UCSD-AML1 (cell line): ENCODE results near the gene GRAP.
"Not testable (repeated sequence)": the region's sequence is repeated elsewhere in the genome, so short reads cannot be mapped to it uniquely, and the experiment has no call there.

Experiments used
- DNase-seq: peaks from one replicate; lab custom pipeline; 2025; ENCODE audit not compliant: unreplicated experiment; lab: John Stamatoyannopoulos, UW

Gene GRAP

DNA sequence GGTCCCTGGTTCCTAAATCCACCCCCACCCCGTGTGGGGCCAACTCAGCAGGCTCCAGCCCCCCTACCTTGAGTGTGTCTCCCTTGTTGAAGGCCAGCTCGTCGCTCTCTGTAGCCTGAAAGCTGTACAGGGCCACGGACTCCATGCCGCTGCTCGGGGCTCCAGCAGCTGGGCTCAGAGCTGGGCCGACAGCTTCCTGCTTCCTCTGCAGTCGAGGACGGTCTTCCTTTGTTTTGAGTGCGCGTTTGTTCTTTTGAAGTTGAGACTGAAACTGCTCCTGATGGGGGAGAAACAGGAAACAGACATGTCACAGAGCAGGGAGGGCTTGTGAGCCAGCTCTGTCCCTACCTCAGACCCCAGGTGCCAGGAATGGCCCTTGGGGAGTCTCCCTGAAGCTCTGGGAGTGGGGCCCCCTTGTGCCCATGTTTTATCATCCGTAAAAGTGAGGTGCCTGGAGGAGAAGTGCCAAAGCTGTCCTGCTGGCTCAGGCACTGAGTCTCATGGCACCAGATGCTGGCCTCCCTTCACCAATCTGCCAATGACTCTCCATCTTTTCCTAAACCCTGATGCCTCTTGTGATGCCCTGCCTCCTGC, at the start of gene GRAP:
TSS of gene GRAP (minus strand) at position 176 of the 594 bp plus-strand sequence. CDS start at position 145, 31 bp downstream.
- not testable (repeated sequence) for DNase-seq

GRCh38 chr17:19093684-19094438, 47.1 kb upstream of the GRAP start:
- DNase-seq: not testable (repeated sequence)

GRCh38 chr17:19092737-19093683, 46.3 kb upstream of the GRAP start:
- not testable (repeated sequence) for DNase-seq

GRCh38 chr17:19090058-19090772, 43.5 kb upstream of the GRAP start:
- not testable (repeated sequence) for DNase-seq

DNA sequence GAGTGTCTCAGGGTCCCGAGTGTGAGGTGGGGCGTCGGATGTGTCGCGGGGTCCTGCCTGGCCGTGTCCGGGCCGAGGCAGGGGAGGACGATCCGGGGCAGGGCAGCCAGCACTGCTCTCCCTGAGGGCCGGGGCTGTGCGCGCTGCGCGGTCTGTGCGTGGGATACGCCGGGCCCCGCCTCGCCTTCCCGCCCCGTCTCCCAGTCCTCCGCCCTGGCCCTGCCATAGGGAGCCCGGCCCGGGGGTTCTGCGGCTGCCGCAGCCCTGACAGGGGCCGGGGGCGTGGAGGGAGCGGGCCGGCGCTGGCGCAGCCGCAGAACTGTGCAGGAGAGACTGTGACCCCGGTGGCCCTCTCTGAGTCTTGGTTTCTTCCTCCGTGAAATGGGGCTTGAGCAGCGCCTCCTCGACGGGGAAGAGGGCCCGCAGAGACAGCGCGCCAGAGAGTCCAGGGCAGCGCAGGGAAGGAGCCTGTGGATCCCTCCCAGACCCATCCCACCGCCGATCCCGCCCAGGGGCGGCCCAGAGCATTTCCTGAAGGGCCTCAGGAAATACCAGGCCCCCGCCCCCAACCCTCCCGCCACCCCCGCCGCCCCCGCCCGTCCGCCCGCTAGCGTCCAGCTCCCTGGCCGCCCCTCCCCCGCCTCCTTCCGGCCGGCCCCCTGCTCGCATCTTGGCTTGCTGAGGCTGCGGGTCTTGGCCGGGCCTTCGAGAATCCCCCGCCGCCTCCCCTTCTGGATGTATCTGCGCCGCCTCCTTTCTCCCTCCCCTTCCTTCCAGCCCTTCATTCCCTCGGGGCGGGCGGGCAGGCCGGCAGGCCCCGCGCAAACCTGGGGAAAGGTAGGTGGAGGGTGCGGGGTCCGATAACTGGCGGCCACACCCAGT, 42.3 kb upstream of the GRAP start:
- DNase-seq: not testable (repeated sequence)

DNA sequence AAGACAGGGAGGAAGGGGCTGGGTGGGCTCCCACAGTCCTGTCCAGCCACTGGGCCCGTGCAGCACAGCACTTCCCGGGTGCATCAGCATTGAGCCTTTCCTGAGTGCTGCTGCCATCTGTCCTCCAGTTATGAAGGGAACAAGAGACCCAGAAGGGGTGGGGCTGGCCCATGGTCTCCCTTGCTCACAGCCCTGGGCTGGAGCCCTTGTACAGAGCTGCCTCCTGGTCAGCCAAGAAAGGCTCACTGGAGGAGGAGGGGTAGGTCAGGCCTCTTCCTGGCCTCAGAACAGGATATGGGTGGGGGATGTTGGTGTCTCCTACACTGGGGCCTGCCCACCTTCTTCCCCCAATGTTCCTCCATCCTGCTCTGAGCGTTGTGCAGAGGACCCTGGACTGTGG, 30.6 kb upstream of the GRAP start:
- DNase-seq: not testable (repeated sequence)

- DNase-seq: not testable (repeated sequence)
Observed at GRCh38 chr17:19076398-19077192, 29.8 kb upstream of the GRAP start.

GRCh38 chr17:19070318-19071168, 23.8 kb upstream of the GRAP start:
- not testable (repeated sequence) for DNase-seq

DNA sequence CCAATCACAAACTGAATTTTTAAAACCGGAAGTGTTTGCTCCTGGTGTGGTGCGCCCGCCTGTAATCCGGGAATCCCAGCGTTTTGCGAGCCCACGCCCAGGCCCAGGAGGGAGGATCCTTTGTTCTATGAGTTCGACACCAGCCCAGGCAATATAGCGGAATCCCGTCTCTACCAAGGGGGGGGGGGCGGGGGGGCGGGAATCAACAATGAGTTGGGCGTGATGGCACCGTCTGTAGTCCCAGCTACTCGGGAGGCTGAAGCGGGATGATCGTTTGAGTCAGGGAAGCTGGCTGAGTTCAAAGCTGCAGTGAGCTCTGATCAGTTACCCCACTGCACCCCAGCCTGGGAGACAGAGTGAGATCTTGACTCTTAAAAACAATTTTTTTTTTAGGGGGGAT, 17.6 kb upstream of the GRAP start:
- DNase-seq: not testable (repeated sequence)

- not testable (repeated sequence) for DNase-seq
Observed at GRCh38 chr17:19063326-19063956, 16.7 kb upstream of the GRAP start.

- DNase-seq: not testable (repeated sequence)
Observed at GRCh38 chr17:19062718-19063325, 16.1 kb upstream of the GRAP start.

- DNase-seq: not testable (repeated sequence)
Observed at GRCh38 chr17:19062009-19062717, 15.4 kb upstream of the GRAP start.

GRCh38 chr17:19055447-19055846, 8.7 kb upstream of the GRAP start:
- DNase-seq: not testable (repeated sequence)

DNA sequence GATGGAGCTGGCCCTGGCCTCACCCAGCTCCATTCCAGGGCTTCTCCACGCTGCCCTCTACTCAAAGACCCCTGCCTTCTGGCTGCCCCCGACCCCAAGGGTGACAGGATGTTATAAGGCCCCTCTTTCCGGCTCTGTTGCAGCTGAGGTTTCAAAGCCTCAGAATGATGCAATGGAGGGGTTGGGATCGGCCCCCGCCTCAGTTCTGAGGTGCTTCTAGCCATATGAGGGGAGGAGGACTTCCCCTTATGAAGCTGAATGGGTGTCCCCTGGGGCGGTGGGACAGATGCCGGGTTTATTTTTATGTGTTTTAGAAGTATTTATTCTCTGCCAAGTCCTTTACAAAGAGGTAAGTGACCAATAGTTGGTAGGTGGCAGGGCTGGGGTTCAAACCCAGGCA, 2.1 kb upstream of the GRAP start:
- not testable (repeated sequence) for DNase-seq

DNA sequence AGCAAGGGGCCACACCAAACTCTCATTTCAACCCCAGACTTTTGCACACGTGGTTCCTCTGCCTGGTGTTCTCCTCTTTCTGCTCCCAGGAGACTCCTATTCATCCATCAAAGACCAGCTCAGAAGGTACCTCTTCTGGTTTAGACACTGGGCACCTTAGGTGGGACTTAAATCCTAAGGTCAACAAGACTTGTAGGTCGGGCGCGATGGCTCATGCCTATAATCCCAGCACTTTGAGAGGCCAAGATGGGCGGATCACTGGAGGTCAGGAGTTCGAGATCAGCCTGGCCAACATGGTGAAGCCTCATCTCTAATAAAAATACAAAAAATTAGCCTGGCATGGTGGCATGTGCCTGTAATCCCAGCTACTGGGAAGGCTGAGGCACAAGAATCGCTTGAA, 753 bp upstream of the GRAP start:
- not testable (repeated sequence) for DNase-seq

DNA sequence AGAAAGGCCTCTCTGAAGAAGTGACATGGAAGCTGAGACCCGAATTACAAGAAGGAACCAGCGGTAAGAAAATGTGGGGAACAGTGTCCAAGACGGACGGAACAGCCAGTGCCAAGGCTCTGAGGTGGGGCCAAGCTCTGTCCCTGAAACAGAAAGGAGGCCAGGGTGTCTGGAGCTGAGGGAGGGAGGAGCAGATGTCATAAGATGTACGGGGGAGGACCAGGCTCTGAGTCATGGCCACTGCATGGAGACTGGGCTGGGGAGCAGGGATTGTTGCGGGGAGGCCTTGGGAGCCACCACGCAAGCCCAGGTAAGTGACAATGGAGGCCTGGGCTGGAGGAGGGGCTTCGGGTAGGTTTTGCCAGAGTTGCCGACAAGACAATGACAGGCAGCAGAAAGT, 2.1 kb downstream of the GRAP start:
- DNase-seq: not testable (repeated sequence)
